ENCODE results near the gene CEP128.

DNA sequence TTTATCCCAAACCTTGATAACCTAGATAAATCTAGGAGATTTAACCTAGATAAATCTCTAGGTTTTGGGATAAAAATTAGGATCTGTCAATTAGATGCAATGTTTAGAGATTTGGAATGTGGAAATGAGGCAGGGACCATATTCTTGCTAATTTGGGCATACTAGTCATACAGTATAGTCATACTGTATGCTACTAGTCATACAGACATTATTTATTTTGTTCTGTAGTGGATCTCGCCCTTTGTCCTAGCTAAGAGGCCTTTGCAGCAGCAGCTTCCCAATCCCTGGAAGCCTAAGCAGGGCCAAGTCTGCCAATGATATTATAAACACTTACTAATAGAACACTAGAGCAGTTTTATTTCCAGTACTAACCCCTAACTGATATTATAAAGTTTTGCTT lies 136.4 kb downstream of the CEP128 start:
- TF ChIP-seq ZNF776 (tag by site-specific recombination; IDR thresholded peaks at IDR 0.05; ENCODE audit: borderline replicate concordance) (no peak), ZNF555 (tag by site-specific recombination; conservative IDR thresholded peaks at IDR 0.05) (no peak), ZNF521 (tag by site-specific recombination; IDR thresholded peaks at IDR 0.05) (no peak), HOXA7 (CRISPR knock-in tag; IDR thresholded peaks at IDR 0.05; ENCODE audit: borderline replicate concordance) (no peak), ZNF768 (tag by site-specific recombination; IDR thresholded peaks at IDR 0.05) (no peak)
- TF ChIP-seq, protein P1, sequence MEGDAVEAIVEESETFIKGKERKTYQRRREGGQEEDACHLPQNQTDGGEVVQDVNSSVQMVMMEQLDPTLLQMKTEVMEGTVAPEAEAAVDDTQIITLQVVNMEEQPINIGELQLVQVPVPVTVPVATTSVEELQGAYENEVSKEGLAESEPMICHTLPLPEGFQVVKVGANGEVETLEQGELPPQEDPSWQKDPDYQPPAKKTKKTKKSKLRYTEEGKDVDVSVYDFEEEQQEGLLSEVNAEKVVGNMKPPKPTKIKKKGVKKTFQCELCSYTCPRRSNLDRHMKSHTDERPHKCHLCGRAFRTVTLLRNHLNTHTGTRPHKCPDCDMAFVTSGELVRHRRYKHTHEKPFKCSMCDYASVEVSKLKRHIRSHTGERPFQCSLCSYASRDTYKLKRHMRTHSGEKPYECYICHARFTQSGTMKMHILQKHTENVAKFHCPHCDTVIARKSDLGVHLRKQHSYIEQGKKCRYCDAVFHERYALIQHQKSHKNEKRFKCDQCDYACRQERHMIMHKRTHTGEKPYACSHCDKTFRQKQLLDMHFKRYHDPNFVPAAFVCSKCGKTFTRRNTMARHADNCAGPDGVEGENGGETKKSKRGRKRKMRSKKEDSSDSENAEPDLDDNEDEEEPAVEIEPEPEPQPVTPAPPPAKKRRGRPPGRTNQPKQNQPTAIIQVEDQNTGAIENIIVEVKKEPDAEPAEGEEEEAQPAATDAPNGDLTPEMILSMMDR (tag by site-specific recombination; IDR thresholded peaks at IDR 0.05), result no peak
- TF ChIP-seq, protein P2, sequence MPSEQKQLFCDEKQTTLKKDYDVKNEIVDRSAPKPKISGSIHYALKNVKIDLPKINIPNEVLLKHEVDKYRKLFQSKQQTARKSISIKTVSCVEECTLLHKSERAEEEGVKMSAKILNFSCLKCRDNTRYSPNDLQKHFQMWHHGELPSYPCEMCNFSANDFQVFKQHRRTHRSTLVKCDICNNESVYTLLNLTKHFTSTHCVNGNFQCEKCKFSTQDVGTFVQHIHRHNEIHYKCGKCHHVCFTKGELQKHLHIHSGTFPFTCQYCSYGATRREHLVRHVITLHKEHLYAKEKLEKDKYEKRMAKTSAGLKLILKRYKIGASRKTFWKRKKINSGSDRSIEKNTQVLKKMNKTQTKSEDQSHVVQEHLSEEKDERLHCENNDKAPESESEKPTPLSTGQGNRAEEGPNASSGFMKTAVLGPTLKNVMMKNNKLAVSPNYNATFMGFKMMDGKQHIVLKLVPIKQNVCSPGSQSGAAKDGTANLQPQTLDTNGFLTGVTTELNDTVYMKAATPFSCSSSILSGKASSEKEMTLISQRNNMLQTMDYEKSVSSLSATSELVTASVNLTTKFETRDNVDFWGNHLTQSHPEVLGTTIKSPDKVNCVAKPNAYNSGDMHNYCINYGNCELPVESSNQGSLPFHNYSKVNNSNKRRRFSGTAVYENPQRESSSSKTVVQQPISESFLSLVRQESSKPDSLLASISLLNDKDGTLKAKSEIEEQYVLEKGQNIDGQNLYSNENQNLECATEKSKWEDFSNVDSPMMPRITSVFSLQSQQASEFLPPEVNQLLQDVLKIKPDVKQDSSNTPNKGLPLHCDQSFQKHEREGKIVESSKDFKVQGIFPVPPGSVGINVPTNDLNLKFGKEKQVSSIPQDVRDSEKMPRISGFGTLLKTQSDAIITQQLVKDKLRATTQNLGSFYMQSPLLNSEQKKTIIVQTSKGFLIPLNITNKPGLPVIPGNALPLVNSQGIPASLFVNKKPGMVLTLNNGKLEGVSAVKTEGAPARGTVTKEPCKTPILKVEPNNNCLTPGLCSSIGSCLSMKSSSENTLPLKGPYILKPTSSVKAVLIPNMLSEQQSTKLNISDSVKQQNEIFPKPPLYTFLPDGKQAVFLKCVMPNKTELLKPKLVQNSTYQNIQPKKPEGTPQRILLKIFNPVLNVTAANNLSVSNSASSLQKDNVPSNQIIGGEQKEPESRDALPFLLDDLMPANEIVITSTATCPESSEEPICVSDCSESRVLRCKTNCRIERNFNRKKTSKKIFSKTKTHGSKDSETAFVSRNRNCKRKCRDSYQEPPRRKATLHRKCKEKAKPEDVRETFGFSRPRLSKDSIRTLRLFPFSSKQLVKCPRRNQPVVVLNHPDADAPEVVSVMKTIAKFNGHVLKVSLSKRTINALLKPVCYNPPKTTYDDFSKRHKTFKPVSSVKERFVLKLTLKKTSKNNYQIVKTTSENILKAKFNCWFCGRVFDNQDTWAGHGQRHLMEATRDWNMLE (tag by site-specific recombination; conservative IDR thresholded peaks at IDR 0.05; ENCODE audit: low read depth), result no peak

Measured in HEK293 (cell line).